ENCODE results near the gene MGAT3.

MGAT3 gene

DNA sequence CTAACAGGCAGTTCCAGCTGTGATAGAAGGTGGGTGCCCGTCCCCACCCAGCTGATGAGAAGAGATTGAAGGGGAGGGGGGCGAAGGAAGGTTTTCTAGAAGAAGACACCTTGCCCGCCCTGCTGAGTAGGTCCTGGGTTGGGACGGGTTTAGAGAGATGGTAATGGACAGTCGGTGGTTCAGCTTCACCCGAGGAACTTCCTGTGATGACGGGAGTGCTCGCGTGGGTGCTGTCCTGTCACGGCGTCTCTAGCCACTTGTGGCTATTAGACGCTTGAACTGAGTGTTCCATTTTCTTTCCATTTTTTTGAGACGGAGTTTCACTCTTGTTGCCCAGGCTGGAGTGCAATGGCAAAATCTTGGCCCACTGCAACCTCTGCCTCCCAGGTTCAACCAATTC, 27.6 kb upstream of the MGAT3 start:
- DNase-seq: no peak

DNA sequence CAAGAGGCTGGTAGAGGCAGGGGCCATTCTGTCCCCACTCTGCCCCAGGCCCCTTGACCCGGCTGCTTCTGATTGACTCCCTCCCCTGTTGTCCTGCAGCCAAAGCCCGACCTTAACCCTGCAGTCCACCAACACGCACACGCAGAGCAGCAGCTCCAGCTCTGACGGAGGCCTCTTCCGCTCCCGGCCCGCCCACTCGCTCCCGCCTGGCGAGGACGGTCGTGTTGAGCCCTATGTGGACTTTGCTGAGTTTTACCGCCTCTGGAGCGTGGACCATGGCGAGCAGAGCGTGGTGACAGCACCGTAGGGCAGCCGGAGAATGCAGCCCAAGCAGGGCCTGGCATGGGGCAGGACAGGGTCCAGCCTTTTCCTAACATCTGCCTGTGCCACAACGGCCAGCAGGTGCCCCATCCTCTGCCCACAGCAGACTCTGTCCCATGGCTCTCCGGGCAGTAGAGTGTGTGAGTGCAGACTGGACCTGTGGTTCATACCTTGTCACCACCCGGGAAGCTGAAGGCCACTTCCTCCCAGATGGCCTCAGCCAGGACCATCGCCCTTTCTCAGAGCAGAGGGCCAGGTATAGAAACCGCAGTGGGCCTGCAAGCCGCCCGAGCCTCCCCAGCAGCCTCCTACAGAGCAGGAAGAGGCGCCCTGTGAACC, 26.8 kb upstream of the MGAT3 start:
- no peak for DNase-seq

GRCh38 chr22:39430576-39431150, 26.1 kb upstream of the MGAT3 start:
- DNase-seq: no peak

DNA sequence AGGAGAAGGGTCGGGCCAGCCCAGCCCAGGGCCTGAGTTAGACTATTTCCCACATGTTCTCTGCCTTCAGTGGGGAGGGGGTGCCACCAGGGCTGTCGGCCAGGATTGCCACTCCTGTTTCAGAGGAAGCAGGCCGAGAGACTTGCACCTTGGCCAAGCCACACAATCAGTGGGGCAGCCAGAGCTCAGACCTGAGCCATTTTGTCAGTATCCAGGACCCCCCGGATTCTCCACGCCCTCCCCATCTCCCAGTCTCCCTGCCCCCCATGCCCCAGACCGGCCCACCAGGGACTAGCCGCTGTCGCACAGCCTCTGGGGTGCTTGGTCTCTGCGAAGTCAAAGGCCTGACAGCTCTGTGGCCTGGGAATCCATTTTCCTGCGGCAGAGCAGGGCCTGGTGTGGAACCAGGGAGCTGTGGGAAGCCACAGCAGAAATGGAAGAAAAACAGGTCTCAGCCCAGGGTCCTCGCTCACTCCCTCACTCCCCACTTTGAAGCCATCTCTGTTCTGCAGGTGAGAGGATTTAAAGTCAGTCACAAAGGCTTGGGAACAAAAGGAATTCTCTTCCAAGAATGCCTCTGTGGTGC, 25.5 kb upstream of the MGAT3 start:
- no peak for DNase-seq

DNA sequence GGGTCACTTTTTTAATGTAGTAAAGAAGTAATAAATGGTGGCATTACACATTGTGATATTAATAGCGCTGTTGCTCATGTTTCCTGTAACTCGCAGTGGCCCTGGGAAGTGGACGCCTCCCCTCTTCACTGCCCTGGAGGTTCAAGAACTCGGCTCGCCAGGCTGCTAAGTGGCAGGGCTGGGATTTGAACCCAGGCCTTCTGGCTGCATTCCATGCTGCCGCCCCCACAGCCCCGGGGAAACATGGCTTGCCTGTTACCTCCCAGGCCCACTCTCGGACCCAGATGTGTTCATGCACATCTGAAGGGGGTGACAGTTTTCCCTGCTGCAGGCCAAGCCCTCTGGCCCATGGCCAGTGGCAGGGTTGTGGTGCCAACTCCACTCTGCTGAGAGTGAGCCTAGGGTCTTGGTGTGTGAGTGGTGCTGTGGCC, 25.0 kb upstream of the MGAT3 start:
- no peak for DNase-seq

- DNase-seq: no peak
Measured at GRCh38 chr22:39432361-39432811, 24.4 kb upstream of the MGAT3 start.

- DNase-seq: no peak
Measured at GRCh38 chr22:39433476-39434242, 23.2 kb upstream of the MGAT3 start.

GRCh38 chr22:39434243-39434653, 22.6 kb upstream of the MGAT3 start:
- DNase-seq: no peak

DNA sequence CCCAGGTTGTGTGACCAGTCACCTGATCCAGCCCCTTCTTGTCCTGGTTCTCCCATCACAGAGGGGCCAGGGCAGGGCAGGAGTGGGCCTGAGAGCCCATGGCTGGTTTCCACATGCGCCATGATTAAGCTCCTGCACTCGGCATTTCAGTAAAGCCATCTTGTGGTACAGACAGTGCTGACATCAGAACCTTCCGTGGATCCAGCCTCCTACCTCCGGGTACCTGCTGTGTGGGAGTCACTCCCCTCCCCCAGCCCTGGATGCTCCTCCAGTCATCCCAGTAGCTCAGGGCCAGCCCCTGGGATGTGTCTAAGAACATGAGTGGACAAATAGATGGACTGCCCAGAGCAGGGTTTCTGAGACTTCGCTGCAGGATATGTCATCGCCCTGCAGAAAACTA, 22.1 kb upstream of the MGAT3 start:
- no peak for DNase-seq

DNA sequence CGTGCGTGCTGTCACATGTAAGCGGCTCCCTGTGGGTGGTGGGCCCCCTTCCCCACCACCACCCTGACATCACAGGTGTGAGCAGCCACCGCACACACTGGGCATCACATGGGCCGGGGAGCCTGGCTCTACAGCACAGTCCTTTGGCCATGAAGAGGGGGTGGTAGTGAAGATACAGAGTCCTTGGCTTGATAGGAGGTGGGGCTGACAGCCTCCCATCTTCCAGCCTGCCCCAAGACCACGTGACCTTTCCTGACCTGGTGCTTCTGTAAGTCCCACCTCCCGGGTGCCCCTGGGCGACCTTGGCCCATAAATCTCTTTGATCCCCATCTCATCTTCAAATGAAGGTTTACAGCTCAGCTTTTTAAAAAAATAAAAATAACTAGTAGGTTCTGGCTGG, 21.2 kb upstream of the MGAT3 start:
- no peak for DNase-seq

DNA sequence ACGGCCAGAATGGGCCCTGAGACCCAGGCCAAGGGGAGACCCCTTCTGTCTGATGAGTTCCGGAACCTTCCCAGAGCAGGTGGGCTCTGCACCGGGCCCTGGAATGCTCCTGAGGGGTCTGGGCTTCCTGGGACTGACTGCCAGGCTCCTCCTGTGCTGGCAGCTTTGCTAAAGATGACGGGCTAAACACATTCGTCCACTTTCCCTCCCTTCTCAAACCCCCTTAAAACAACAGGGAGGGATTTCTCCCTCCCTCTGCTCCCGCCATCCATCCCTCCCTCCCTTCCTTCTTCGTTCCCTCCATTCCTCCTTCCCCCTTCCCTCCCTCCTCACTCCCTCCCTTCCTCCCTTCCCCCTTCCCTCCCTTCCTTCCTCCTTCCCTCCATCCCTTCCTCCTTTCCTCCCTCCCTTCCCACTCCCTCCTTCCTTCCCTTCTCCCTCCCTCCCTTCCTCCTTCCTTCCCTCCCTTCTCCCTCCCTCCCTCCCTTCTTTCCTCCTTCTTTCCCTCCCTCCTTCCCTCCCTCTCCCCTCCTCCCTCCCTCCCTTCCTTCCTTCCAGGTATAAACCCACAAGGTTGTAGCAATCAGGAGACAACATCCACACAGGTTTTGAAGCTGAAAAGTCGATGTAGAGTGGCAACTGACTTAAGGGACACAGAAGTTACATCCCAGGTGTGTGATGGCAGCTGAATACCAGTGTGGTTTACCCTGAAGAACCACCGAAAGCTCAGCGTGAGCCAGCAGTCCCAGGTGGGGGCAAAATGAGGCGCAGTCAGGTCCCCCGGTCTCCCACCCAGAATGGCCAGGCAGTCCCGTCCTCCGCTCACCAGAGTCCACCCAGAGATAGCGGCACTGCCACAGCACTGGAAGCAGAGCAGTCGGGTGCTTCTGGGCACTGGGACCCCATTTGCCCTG, 18.8 kb upstream of the MGAT3 start:
- no peak for DNase-seq

DNA sequence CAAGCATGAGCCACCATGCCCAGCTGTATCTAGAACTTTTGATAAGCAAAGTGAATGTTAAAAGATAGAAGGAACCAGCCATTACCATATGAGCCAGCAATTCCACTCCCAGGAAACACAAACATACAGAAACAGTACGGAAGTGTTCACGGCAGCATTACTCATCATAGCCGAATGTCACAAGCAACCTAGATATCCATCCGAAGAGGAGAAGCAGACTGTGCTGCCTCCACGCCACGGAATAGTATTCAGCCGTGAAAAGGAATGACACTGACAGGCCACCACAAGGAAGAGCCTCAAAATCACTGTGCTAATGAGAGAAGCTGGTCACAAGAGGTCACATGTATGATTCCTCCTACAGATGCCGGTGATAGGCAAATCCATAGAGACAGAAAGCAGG, 17.6 kb upstream of the MGAT3 start:
- peak; percentile 56 for DNase-seq

- DNase-seq: no peak
Measured at GRCh38 chr22:39443398-39443797, 13.4 kb upstream of the MGAT3 start.

GRCh38 chr22:39444247-39444800, 12.5 kb upstream of the MGAT3 start:
- DNase-seq: peak; percentile 35

- no peak for DNase-seq
Measured at GRCh38 chr22:39444937-39445465, 11.8 kb upstream of the MGAT3 start.

DNA sequence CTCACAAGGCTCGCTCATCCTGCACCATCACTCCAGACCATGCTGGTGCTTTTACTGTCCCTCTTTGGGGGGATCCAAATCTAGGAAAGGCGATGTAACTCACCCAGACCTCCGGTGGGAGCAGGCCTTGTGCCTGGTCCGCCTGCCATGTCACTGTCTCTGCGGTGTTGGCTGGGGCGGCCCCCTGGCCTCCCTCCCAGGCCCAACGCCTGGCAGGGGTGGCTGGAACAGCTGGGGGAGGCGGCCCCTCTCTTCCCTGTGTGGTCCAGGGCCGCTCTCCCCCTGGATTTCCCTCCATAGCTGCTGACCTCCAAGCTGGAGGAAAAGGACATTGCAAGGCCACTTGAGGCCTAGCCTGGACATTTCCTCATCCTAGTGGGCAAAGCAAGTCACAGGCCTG, 11.1 kb upstream of the MGAT3 start:
- DNase-seq: no peak

DNA sequence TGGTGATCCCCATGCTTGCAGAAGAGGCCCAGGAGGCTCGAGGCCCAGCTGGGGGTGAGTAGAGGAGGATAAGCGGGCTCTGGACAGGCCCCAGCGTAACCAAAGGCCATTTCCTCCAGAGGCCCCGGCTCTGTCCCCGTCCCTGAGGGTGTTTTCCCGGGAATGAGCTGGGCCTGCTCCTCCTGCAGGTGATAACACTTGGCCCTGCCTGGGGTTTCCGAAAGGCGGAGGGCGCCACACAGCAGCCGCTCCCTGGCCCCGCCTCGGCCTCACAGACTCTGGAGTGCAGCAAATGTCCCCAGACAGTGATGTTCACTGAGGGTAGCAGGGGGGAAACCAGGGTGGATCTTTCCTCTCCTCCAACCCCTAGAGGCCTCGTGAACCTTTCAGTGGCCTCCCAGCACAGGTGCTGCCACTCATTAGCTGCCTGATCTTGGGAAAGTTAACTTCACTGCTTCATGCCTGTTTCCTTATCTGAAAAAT, 10.5 kb upstream of the MGAT3 start:
- DNase-seq: no peak

- DNase-seq: no peak
Measured at GRCh38 chr22:39448205-39449054, 8.4 kb upstream of the MGAT3 start.

- DNase-seq: no peak
Measured at GRCh38 chr22:39449708-39450107, 7.1 kb upstream of the MGAT3 start.

GRCh38 chr22:39450258-39450955, 6.4 kb upstream of the MGAT3 start:
- no peak for DNase-seq

GRCh38 chr22:39452740-39453040, 4.1 kb upstream of the MGAT3 start:
- DNase-seq: no peak

Data from fibroblast of skin of right biceps (primary cell).